Measurements from ENCODE around the gene POLL. TPM values are rescaled to one million over a fixed set of nuclear protein-coding genes. Genes with fewer than 3 reads are reported as not detected.
"Not testable (repeated sequence)": the region's sequence is repeated elsewhere in the genome, so short reads cannot be mapped to it uniquely, and the experiment has no call there.

POLL gene
- total RNA-seq = 15.3 and 16.0 TPM in 2 replicates
- 28.6 TPM for polyA plus RNA-seq (2012)

- DNase-seq (ENCODE audit: low read depth) = peak; percentile 99
Observed at GRCh38 chr10:101587725-101588653, at the start of gene POLL, which contains the start of gene DPCD. POLL (minus strand) TSS chr10:101588257; CDS start chr10:101587360, 897 bp downstream. DPCD (plus strand) TSS chr10:101588321; CDS start chr10:101588337, 16 bp downstream.

GRCh38 chr10:101633510-101633909 lies 45.5 kb upstream of the POLL start:
- DNase-seq (ENCODE audit: low read depth) = not testable (repeated sequence)

- no peak for DNase-seq (ENCODE audit: low read depth)
Observed at GRCh38 chr10:101631821-101632475, 43.9 kb upstream of the POLL start.

GRCh38 chr10:101630633-101630920 lies 42.5 kb upstream of the POLL start:
- no peak for DNase-seq (ENCODE audit: low read depth)

- DNase-seq (ENCODE audit: low read depth) = peak; percentile 68
Observed at GRCh38 chr10:101629837-101630632, 42.0 kb upstream of the POLL start.

- peak; percentile 64 for DNase-seq (ENCODE audit: low read depth)
Observed at GRCh38 chr10:101625821-101626412, 37.9 kb upstream of the POLL start.

GRCh38 chr10:101624526-101625102 lies 36.6 kb upstream of the POLL start:
- DNase-seq (ENCODE audit: low read depth) = peak; percentile 40

GRCh38 chr10:101623528-101623927 lies 35.5 kb upstream of the POLL start:
- DNase-seq (ENCODE audit: low read depth) = no peak

GRCh38 chr10:101619983-101620382 lies 31.9 kb upstream of the POLL start:
- DNase-seq (ENCODE audit: low read depth) = no peak

- DNase-seq (ENCODE audit: low read depth) = no peak
Observed at GRCh38 chr10:101618871-101619270, 30.8 kb upstream of the POLL start.

- no peak for DNase-seq (ENCODE audit: low read depth)
Observed at GRCh38 chr10:101617824-101618568, 29.9 kb upstream of the POLL start.

- no peak for DNase-seq (ENCODE audit: low read depth)
Observed at GRCh38 chr10:101617102-101617823, 29.2 kb upstream of the POLL start.

GRCh38 chr10:101616415-101617101 lies 28.5 kb upstream of the POLL start:
- no peak for DNase-seq (ENCODE audit: low read depth)

GRCh38 chr10:101615525-101616116 lies 27.6 kb upstream of the POLL start:
- no peak for DNase-seq (ENCODE audit: low read depth)

- DNase-seq (ENCODE audit: low read depth) = no peak
Observed at GRCh38 chr10:101614663-101615524, 26.8 kb upstream of the POLL start.

GRCh38 chr10:101613646-101614045 lies 25.6 kb upstream of the POLL start:
- DNase-seq (ENCODE audit: low read depth) = no peak

GRCh38 chr10:101612872-101613271 lies 24.8 kb upstream of the POLL start:
- no peak for DNase-seq (ENCODE audit: low read depth)

Measured in myocyte (in vitro differentiated cells).